Small intestine (tissue), 7 donors: ENCODE results near the gene MAP3K20. TPM values are rescaled to one million over a fixed set of nuclear protein-coding genes. Genes with fewer than 3 reads are reported as not detected.
A peak's percentile ranks its signal among the peaks of the same experiment; 100 is the strongest.

Experiments
- DNase-seq, 2 donors: peaks; one replicate each; pipeline versions ENCODE4 v3.0.0 to v3.0.0-alpha.2; 2013
- FAIRE-seq: peaks from 2 replicates; lab custom pipeline; 2012; peaks lifted over from hg19 to GRCh38; lab: Jason Lieb, UNC
- H3K27ac ChIP-seq, 3 donors: one replicate each; pipeline ENCODE4 v1.5.1; 2013; ENCODE audit warnings: low read length in 2 of 3, mild to moderate bottlenecking in 2 of 3, control low read depth in 1 of 3, inconsistent platforms in 1 of 3, low read depth in 1 of 3, moderate library complexity in 1 of 3
- H3K27me3 ChIP-seq, 3 donors: one replicate each; pipeline ENCODE4 v1.6.1; 2013; ENCODE audit warnings: low read length in 3 of 3, inconsistent platforms in 1 of 3; ENCODE audit not compliant: control insufficient read depth in 3 of 3, insufficient read depth in 3 of 3
- H3K36me3 ChIP-seq, 3 donors: one replicate each; pipeline ENCODE4 v1.6.1; 2013; ENCODE audit warnings: low read length in 3 of 3, inconsistent platforms in 1 of 3, low read depth in 1 of 3, mild to moderate bottlenecking in 1 of 3, moderate library complexity in 1 of 3; ENCODE audit not compliant: control insufficient read depth in 3 of 3, insufficient read depth in 2 of 3
- H3K4me1 ChIP-seq, 3 donors: one replicate each; pipeline ENCODE4 v1.6.1; 2013; ENCODE audit warnings: low read length in 2 of 3, inconsistent platforms in 1 of 3, low read depth in 1 of 3, mild to moderate bottlenecking in 1 of 3, moderate library complexity in 1 of 3; ENCODE audit not compliant: control insufficient read depth in 3 of 3, insufficient read depth in 2 of 3
- H3K4me3 ChIP-seq, 3 donors: one replicate each; pipeline ENCODE4 v1.5.1; 2013; ENCODE audit warnings: low read length in 3 of 3, control low read depth in 1 of 3, inconsistent platforms in 1 of 3, low read depth in 1 of 3, mild to moderate bottlenecking in 1 of 3, moderate library complexity in 1 of 3
- H3K9me3 ChIP-seq, 2 donors: one replicate each; pipeline ENCODE4 v1.6.1; 2013; ENCODE audit warnings: low read depth in 1 of 2, low read length in 1 of 2; ENCODE audit not compliant: control insufficient read depth in 2 of 2, insufficient read depth in 1 of 2
- WGBS, 3 donors: extraction: QIAGEN DNeasy Blood & Tissue Kit; methylation state at CpG; one replicate each; pipeline ENCODE4 v1.1.7; 2013; 5-methylcytosine and 5-hydroxymethylcytosine counted together
- polyA plus RNA-seq, 4 donors: library from polyadenylated mRNA; stranded (reverse) in 3 of 4; unstranded in 1 of 4; fragments of 200-250 nt in 3 of 4; fragments of 120-200 nt in 1 of 4; gene quantifications; one replicate each; pipeline versions ENCODE4 v1.2.1 to v1.2.3, GENCODE V29; 2013
- donor health status: healthy with polysubstance abuse.
- donor health status: control.
- donor health status: control.
- donor health status: Bipolar disorder and iron deficiency.
- donor health status: healthy.

The MAP3K20 gene
- polyA plus RNA-seq, 4 donors, result 2.0 to 24.5 (median 13.5) TPM

- H3K27ac ChIP-seq, result peak overlapping the region in 1 of 3 donors; percentile 59
These were observed 164.0 kb downstream of the MAP3K20 start for GRCh38 chr2:173239644-173240043.

GRCh38 chr2:173240083-173240482 lies 164.4 kb downstream of the MAP3K20 start:
- Histone ChIP-seq H3K27me3 (no peaks in the 10 kb centered on the region), H3K4me1 (peaks cover 0 to 27% (median 0%) of the 10 kb centered on the region in 3 donors), H3K36me3 (peaks cover 0 to 8% (median 0%) of the 10 kb centered on the region in 3 donors), H3K27ac (peak overlapping the region in 1 of 3 donors; percentile 59), H3K9me3 (no peaks in the 10 kb centered on the region), H3K4me3 (no peak overlapping the region)
- no peak for FAIRE-seq
- DNase-seq, result no peak
- 80 to 89% (median 84%) methylated on average over 2 of the region's 2 CpGs for WGBS, 3 donors

More at GRCh38 chr2:173239644-173240043, 164.0 kb downstream of the MAP3K20 start:
- H3K9me3 ChIP-seq, result no peaks in the 10 kb centered on the region
- H3K27me3 ChIP-seq, result no peaks in the 10 kb centered on the region
- no peak for FAIRE-seq
- H3K4me3 ChIP-seq, result no peak overlapping the region
- H3K36me3 ChIP-seq, result peaks cover 0 to 9% (median 0%) of the 10 kb centered on the region in 3 donors
- 26 to 59% (median 33%) methylated on average over 2 of the region's 2 CpGs for WGBS, 3 donors
- H3K4me1 ChIP-seq, result peaks cover 0 to 27% (median 0%) of the 10 kb centered on the region in 3 donors
- DNase-seq, result no peak

DNA sequence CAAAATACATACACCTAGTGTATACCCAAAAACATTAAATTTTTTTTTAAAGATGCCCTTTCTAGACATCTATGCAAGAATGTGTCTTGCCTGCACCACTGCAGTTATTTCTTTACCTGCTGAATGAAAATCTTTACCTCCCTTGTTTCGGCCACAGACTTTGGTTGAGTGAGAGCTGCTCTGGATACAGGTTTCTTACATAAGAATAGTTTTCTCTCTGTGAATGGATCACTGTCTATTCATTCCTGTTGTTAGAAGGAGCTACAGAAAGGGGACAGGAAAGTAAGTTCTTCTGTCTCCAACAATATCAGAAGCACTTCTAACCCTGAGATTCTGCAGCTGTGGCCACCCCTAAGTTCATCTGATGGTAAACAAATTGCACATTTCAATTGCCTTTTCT lies 166.0 kb downstream of the MAP3K20 start:
- no peak for DNase-seq
- H3K27me3 ChIP-seq, result no peaks in the 10 kb centered on the region
- H3K4me3 ChIP-seq, result no peak overlapping the region
- H3K9me3 ChIP-seq, result no peaks in the 10 kb centered on the region
- WGBS, 3 donors, result 93 to 100% (median 98%) methylated on average over 1 of the region's 1 CpG
- FAIRE-seq, result no peak
- H3K4me1 ChIP-seq, result peaks cover 0 to 35% (median 2%) of the 10 kb centered on the region in 3 donors
- H3K27ac ChIP-seq, result no peak overlapping the region
- peaks cover 0 to 8% (median 0%) of the 10 kb centered on the region in 3 donors for H3K36me3 ChIP-seq

DNA sequence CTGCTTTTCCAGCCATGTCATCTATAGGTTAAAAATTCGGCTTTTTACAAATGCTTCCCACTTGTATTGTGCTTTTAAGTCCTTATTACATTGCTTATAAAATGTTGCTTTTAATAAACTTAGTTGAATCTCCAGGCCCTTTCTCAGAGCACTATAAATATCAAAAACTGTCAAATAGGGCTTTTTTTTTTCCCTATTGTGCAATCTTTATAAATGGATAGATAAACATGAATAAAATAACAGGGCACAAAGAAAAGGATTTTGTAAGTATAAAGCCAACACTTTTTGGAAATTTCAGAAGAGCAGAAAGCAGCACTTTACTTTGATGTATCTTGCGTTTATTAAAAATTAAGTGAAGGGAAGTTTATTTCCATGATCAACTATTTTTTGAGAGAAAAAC lies 171.5 kb downstream of the MAP3K20 start:
- DNase-seq (no peak), FAIRE-seq (no peak)
- Histone ChIP-seq H3K27me3 (no peaks in the 10 kb centered on the region), H3K27ac (no peak overlapping the region), H3K9me3 (no peaks in the 10 kb centered on the region), H3K36me3 (peaks cover 0 to 3% (median 0%) of the 10 kb centered on the region in 3 donors), H3K4me3 (no peak overlapping the region), H3K4me1 (peaks cover 0 to 12% (median 2%) of the 10 kb centered on the region in 3 donors)
- 41 to 63% (median 54%) methylated on average over 2 of the region's 2 CpGs for WGBS, 3 donors

GRCh38 chr2:173248381-173248780 lies 172.7 kb downstream of the MAP3K20 start:
- no peak for FAIRE-seq
- WGBS, 3 donors, result 84 to 88% (median 85%) methylated on average over 2 of the region's 2 CpGs

GRCh38 chr2:173249661-173250641 lies 174.3 kb downstream of the MAP3K20 start:
- DNase-seq, result no peak
- WGBS, 3 donors, result 54 to 75% (median 64%) methylated on average over 8 of the region's 8 CpGs
- FAIRE-seq, result no peak

More at GRCh38 chr2:173248381-173248780, 172.7 kb downstream of the MAP3K20 start:
- Histone ChIP-seq H3K27me3 (no peaks in the 10 kb centered on the region), H3K36me3 (peaks cover 0 to 3% (median 0%) of the 10 kb centered on the region in 3 donors), H3K4me3 (no peak overlapping the region), H3K9me3 (no peaks in the 10 kb centered on the region), H3K4me1 (peaks cover 0 to 12% (median 2%) of the 10 kb centered on the region in 3 donors), H3K27ac (no peak overlapping the region)
- DNase-seq, result peak in 1 of 2 donors; percentile 23

DNA sequence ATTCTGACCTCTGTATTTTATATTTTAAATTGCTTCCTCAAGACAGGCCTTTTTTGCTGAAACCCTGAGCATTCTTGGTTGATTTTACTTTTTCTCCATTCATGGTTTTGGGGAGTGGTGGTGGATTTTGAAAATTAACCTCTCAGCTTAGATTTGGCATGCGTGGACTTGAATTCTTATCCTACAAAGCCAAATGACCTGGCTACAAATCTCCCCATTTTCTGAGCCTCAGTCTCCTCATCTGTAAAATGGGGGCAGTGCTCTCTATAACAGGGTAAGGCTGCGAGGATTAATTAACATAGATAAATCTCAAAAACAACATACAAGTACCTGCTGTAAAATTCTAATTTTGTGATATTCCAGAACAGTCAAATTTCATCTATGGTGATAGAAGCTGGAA lies 175.6 kb downstream of the MAP3K20 start:
- DNase-seq (no peak), FAIRE-seq (no peak)
- Histone ChIP-seq H3K9me3 (no peaks in the 10 kb centered on the region), H3K27me3 (no peaks in the 10 kb centered on the region), H3K27ac (no peak overlapping the region), H3K4me1 (peaks cover 0 to 8% (median 0%) of the 10 kb centered on the region in 3 donors), H3K36me3 (peaks cover 0 to 6% (median 0%) of the 10 kb centered on the region in 3 donors), H3K4me3 (no peak overlapping the region)
- WGBS, 3 donors, result 98 to 99% (median 98%) methylated on average over 2 of the region's 2 CpGs

More at GRCh38 chr2:173249661-173250641, 174.3 kb downstream of the MAP3K20 start:
- Histone ChIP-seq H3K27ac (no peak overlapping the region), H3K27me3 (no peaks in the 10 kb centered on the region), H3K36me3 (peaks cover 0 to 3% (median 0%) of the 10 kb centered on the region in 3 donors), H3K4me3 (no peak overlapping the region), H3K9me3 (no peaks in the 10 kb centered on the region), H3K4me1 (peaks cover 0 to 12% (median 2%) of the 10 kb centered on the region in 3 donors)

GRCh38 chr2:173252581-173252980 lies 176.9 kb downstream of the MAP3K20 start:
- DNase-seq, result no peak
- H3K27me3 ChIP-seq, result no peaks in the 10 kb centered on the region
- H3K27ac ChIP-seq, result no peak overlapping the region
- H3K36me3 ChIP-seq, result peaks cover 0 to 6% (median 0%) of the 10 kb centered on the region in 3 donors
- WGBS, 3 donors, result 91 to 94% (median 94%) methylated on average over 5 of the region's 5 CpGs
- no peaks in the 10 kb centered on the region for H3K9me3 ChIP-seq
- FAIRE-seq, result no peak
- no peak overlapping the region for H3K4me3 ChIP-seq
- no peaks in the 10 kb centered on the region for H3K4me1 ChIP-seq
